IPS-15b (cell line): Measurements from ENCODE around the gene LRCH2.

Experiments used
- H3K27me3 ChIP-seq: one replicate; pipeline ENCODE4 v1.6.1; 2013; ENCODE audit warnings: low read length; ENCODE audit not compliant: control insufficient read depth, insufficient read depth
- H3K36me3 ChIP-seq: one replicate; pipeline ENCODE4 v1.6.1; 2013; ENCODE audit warnings: low read length; ENCODE audit not compliant: control insufficient read depth, insufficient read depth
- H3K4me1 ChIP-seq: one replicate; pipeline ENCODE4 v1.6.1; 2013; ENCODE audit warnings: mild to moderate bottlenecking, low read length; ENCODE audit not compliant: control insufficient read depth, insufficient read depth
- H3K4me3 ChIP-seq: one replicate; pipeline ENCODE4 v1.5.1; 2013; ENCODE audit warnings: low read depth, low read length
- H3K9ac ChIP-seq: one replicate; pipeline ENCODE4 v1.6.1; 2013; ENCODE audit warnings: low read depth, mild to moderate bottlenecking, low read length
- H3K9me3 ChIP-seq: one replicate; pipeline ENCODE4 v1.6.1; 2013; ENCODE audit warnings: mild to moderate bottlenecking, low read length; ENCODE audit not compliant: control insufficient read depth, insufficient read depth

The LRCH2 gene

GRCh38 chrX:115192244-115192700 is 41.6 kb downstream of the LRCH2 start:
- H3K9ac ChIP-seq: no peak overlapping the region
- no peaks in the 10 kb centered on the region for H3K36me3 ChIP-seq
- H3K4me1 ChIP-seq: no peaks in the 10 kb centered on the region
- no peaks in the 10 kb centered on the region for H3K9me3 ChIP-seq
- H3K27me3 ChIP-seq: no peaks in the 10 kb centered on the region
- no peak overlapping the region for H3K4me3 ChIP-seq

- H3K4me3 ChIP-seq: no peak overlapping the region
- no peak overlapping the region for H3K9ac ChIP-seq
- H3K36me3 ChIP-seq: no peaks in the 10 kb centered on the region
- no peaks in the 10 kb centered on the region for H3K4me1 ChIP-seq
- H3K9me3 ChIP-seq: no peaks in the 10 kb centered on the region
- no peaks in the 10 kb centered on the region for H3K27me3 ChIP-seq
These were observed 42.2 kb downstream of the LRCH2 start for GRCh38 chrX:115191490-115192243.

- H3K36me3 ChIP-seq: no peaks in the 10 kb centered on the region
- H3K4me1 ChIP-seq: no peaks in the 10 kb centered on the region
- no peaks in the 10 kb centered on the region for H3K9me3 ChIP-seq
- no peak overlapping the region for H3K9ac ChIP-seq
- H3K4me3 ChIP-seq: no peak overlapping the region
- no peaks in the 10 kb centered on the region for H3K27me3 ChIP-seq
These were observed 43.0 kb downstream of the LRCH2 start for GRCh38 chrX:115190636-115191489.

- no peaks in the 10 kb centered on the region for H3K36me3 ChIP-seq
- H3K9me3 ChIP-seq: no peaks in the 10 kb centered on the region
- no peak overlapping the region for H3K9ac ChIP-seq
- H3K27me3 ChIP-seq: no peaks in the 10 kb centered on the region
- no peaks in the 10 kb centered on the region for H3K4me1 ChIP-seq
- H3K4me3 ChIP-seq: no peak overlapping the region
These were observed 44.0 kb downstream of the LRCH2 start for GRCh38 chrX:115189646-115190635.

- H3K9ac ChIP-seq: no peak within 1 kb of the TSS
- H3K4me1 ChIP-seq: no peaks in the 10 kb centered on the region
- no peaks in the 10 kb centered on the region for H3K36me3 ChIP-seq
- no peaks in the 10 kb centered on the region for H3K9me3 ChIP-seq
- no peaks in the 10 kb centered on the region for H3K27me3 ChIP-seq
- no peak within 1 kb of the TSS for H3K4me3 ChIP-seq
These were observed 44.8 kb downstream of the LRCH2 start, which contains the start of gene RBMXL3 for GRCh38 chrX:115189110-115189509. TSS of gene RBMXL3 (plus strand) at chrX:115189410. CDS start at chrX:115189442, 32 bp downstream.

GRCh38 chrX:115183980-115184379 is 49.9 kb downstream of the LRCH2 start:
- Histone ChIP-seq H3K9me3 (no peaks in the 10 kb centered on the region), H3K9ac (no peak overlapping the region), H3K36me3 (no peaks in the 10 kb centered on the region), H3K4me1 (no peaks in the 10 kb centered on the region), H3K4me3 (no peak overlapping the region), H3K27me3 (no peaks in the 10 kb centered on the region)

- Histone ChIP-seq H3K36me3 (no peaks in the 10 kb centered on the region), H3K9me3 (no peaks in the 10 kb centered on the region), H3K27me3 (no peaks in the 10 kb centered on the region), H3K4me3 (no peak overlapping the region), H3K4me1 (peaks cover 7% of the 10 kb centered on the region), H3K9ac (no peak overlapping the region)
These were observed 55.4 kb downstream of the LRCH2 start for GRCh38 chrX:115178473-115178872.

- H3K9ac ChIP-seq: no peak overlapping the region
- H3K4me1 ChIP-seq: peaks cover 7% of the 10 kb centered on the region
- no peaks in the 10 kb centered on the region for H3K27me3 ChIP-seq
- H3K4me3 ChIP-seq: no peak overlapping the region
- no peaks in the 10 kb centered on the region for H3K36me3 ChIP-seq
- H3K9me3 ChIP-seq: no peaks in the 10 kb centered on the region
These were observed 56.0 kb downstream of the LRCH2 start for GRCh38 chrX:115177932-115178331.

GRCh38 chrX:115174548-115174947 is 59.3 kb downstream of the LRCH2 start:
- no peaks in the 10 kb centered on the region for H3K9me3 ChIP-seq
- H3K4me3 ChIP-seq: no peak overlapping the region
- peaks cover 7% of the 10 kb centered on the region for H3K4me1 ChIP-seq
- H3K36me3 ChIP-seq: no peaks in the 10 kb centered on the region
- H3K9ac ChIP-seq: no peak overlapping the region
- H3K27me3 ChIP-seq: no peaks in the 10 kb centered on the region

- Histone ChIP-seq H3K9ac (no peak overlapping the region), H3K4me1 (peaks cover 3% of the 10 kb centered on the region), H3K9me3 (no peaks in the 10 kb centered on the region), H3K4me3 (no peak overlapping the region), H3K27me3 (no peaks in the 10 kb centered on the region), H3K36me3 (no peaks in the 10 kb centered on the region)
These were observed 60.7 kb downstream of the LRCH2 start for GRCh38 chrX:115173181-115173580.

GRCh38 chrX:115147220-115147619 is 86.7 kb downstream of the LRCH2 start:
- H3K27me3 ChIP-seq: no peaks in the 10 kb centered on the region
- peaks cover 4% of the 10 kb centered on the region for H3K9me3 ChIP-seq
- no peak overlapping the region for H3K4me3 ChIP-seq
- no peak overlapping the region for H3K9ac ChIP-seq
- no peaks in the 10 kb centered on the region for H3K4me1 ChIP-seq
- no peaks in the 10 kb centered on the region for H3K36me3 ChIP-seq
